Brain microvascular endothelial cell (primary cell): Measurements from ENCODE around the gene THUMPD3.
A peak's percentile ranks its signal among the peaks of the same experiment; 100 is the strongest.

Source experiments
- DNase-seq: peaks from one replicate; pipeline ENCODE4 v3.0.0-alpha.2; 2020
- H3K27ac ChIP-seq: fragments of 250-450 bp; sonication (Bioruptor Pico); 2 replicates; pipeline ENCODE4 v1.5.1; 2020; ENCODE audit warnings: mild to moderate bottlenecking, moderate library complexity
- H3K27me3 ChIP-seq: fragments of 250-450 bp; sonication (Bioruptor Pico); replicated peaks from 2 replicates; pipeline ENCODE4 v1.5.1; 2020; ENCODE audit warnings: mild to moderate bottlenecking
- H3K36me3 ChIP-seq: fragments of 250-450 bp; sonication (Bioruptor Pico); replicated peaks from 2 replicates; pipeline ENCODE4 v1.5.1; 2020; ENCODE audit warnings: mild to moderate bottlenecking
- H3K4me3 ChIP-seq: 2 replicates; pipeline ENCODE4 v1.5.1; 2011; ENCODE audit warnings: low read depth, mild to moderate bottlenecking, control low read depth, low read length, moderate library complexity
- in situ Hi-C: cut with HindIII; loops from 2 replicates; pipeline ENCODE4 v1.10.0; 2017; ENCODE audit warnings: low sequenced_read_pairs, low pct_ligation_motif_present
- TF ChIP-seq, protein P1 (sequence below): IDR thresholded peaks from 2 replicates; pipeline ENCODE4 v1.5.1; 2011; ENCODE audit warnings: low read depth, mild to moderate bottlenecking, moderate library complexity, low read length, control low read depth, inconsistent platforms; ENCODE audit errors: missing control alignments

THUMPD3 gene

GRCh38 chr3:9340472-9340902 lies 22.4 kb upstream of the THUMPD3 start:
- Histone ChIP-seq H3K4me3 (no peak overlapping the region), H3K27ac (peak overlapping the region; percentile 18), H3K36me3 (no peaks in the 10 kb centered on the region), H3K27me3 (no peaks in the 10 kb centered on the region)
- TF ChIP-seq, protein P1, sequence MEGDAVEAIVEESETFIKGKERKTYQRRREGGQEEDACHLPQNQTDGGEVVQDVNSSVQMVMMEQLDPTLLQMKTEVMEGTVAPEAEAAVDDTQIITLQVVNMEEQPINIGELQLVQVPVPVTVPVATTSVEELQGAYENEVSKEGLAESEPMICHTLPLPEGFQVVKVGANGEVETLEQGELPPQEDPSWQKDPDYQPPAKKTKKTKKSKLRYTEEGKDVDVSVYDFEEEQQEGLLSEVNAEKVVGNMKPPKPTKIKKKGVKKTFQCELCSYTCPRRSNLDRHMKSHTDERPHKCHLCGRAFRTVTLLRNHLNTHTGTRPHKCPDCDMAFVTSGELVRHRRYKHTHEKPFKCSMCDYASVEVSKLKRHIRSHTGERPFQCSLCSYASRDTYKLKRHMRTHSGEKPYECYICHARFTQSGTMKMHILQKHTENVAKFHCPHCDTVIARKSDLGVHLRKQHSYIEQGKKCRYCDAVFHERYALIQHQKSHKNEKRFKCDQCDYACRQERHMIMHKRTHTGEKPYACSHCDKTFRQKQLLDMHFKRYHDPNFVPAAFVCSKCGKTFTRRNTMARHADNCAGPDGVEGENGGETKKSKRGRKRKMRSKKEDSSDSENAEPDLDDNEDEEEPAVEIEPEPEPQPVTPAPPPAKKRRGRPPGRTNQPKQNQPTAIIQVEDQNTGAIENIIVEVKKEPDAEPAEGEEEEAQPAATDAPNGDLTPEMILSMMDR: no peak
- in situ Hi-C loops: no loop called here
- DNase-seq: peak; percentile 70

GRCh38 chr3:9342696-9343095 lies 20.2 kb upstream of the THUMPD3 start:
- in situ Hi-C loops: no loop called here
- no peak for DNase-seq

DNA sequence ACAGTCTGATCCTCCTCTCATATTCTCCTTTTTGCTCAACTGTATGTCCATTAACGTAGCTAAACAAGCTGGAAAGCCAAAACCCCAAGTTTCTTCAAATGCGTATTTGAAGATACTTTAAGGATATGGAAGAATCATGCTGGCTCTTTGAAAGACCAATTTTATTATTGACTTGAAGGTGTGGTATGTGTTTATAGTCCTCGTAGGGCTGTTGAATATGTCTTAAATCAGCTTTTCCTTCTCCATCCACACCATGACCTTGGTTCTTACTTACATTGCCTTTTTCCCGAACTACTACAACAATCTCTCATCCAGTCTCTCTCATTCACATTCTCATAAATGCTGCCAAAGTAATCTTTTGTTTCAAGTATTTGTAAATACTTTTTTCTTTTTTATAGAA lies 19.7 kb upstream of the THUMPD3 start:
- no peak for DNase-seq
- H3K27ac ChIP-seq: no peak overlapping the region
- no peaks in the 10 kb centered on the region for H3K27me3 ChIP-seq
- TF ChIP-seq, protein P1: no peak
- no peaks in the 10 kb centered on the region for H3K36me3 ChIP-seq
- no peak overlapping the region for H3K4me3 ChIP-seq
- in situ Hi-C loops: no loop called here

More at GRCh38 chr3:9342696-9343095, 20.2 kb upstream of the THUMPD3 start:
- H3K36me3 ChIP-seq: no peaks in the 10 kb centered on the region
- no peak overlapping the region for H3K27ac ChIP-seq
- H3K4me3 ChIP-seq: no peak overlapping the region
- TF ChIP-seq, protein P1: no peak
- H3K27me3 ChIP-seq: no peaks in the 10 kb centered on the region

- no peak for DNase-seq
- TF ChIP-seq, protein P1: no peak
- in situ Hi-C loops: no loop called here
- Histone ChIP-seq H3K27ac (no peak overlapping the region), H3K27me3 (no peaks in the 10 kb centered on the region), H3K4me3 (no peak overlapping the region), H3K36me3 (no peaks in the 10 kb centered on the region)
Measured at GRCh38 chr3:9345041-9345440, 17.8 kb upstream of the THUMPD3 start.

- Histone ChIP-seq H3K36me3 (no peaks in the 10 kb centered on the region), H3K27ac (no peak overlapping the region), H3K27me3 (no peaks in the 10 kb centered on the region), H3K4me3 (no peak overlapping the region)
- no peak for DNase-seq
- in situ Hi-C loops: no loop called here
- TF ChIP-seq, protein P1: no peak
Measured at GRCh38 chr3:9346141-9346540, 16.7 kb upstream of the THUMPD3 start.

DNA sequence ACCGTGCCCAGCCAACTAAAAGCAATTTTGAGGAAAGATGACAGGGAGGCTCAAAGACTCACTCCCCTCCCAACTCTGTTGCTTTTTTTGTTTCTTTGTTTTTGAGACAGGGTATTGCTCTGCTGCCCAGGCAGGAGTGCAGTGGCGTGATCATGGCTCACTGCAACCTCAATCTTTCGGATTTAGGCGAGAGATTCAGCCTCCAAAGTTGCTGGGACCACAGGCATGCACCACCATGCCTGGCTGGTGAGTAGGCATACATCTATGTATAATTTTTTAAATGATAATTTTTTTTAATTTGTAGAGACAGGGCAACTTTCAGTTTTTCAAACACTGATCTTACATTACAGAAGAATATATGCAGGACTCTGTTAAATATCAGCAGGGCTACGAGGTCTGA lies 15.8 kb upstream of the THUMPD3 start:
- Histone ChIP-seq H3K4me3 (no peak overlapping the region), H3K27me3 (no peaks in the 10 kb centered on the region), H3K27ac (peak overlapping the region; percentile 24), H3K36me3 (no peaks in the 10 kb centered on the region)
- in situ Hi-C loops: no loop called here
- TF ChIP-seq, protein P1: no peak
- DNase-seq: peak; percentile 48
